Lower leg skin (tissue), 4 donors: ENCODE results near the gene NLK. TPM values are rescaled to one million over a fixed set of nuclear protein-coding genes. Genes with fewer than 3 reads are reported as not detected.
A peak's percentile ranks its signal among the peaks of the same experiment; 100 is the strongest.

Experiments
- DNase-seq, 2 donors: peaks; one replicate each; pipeline ENCODE4 v3.0.0-alpha.2; 2019; ENCODE audit warnings: low spot score in 2 of 2
- H3K4me3 ChIP-seq: fragments of 200-600 bp; sonication (generic); 2 replicates; pipeline ENCODE4 v1.5.1; 2017; ENCODE audit warnings: mild to moderate bottlenecking, low read depth; ENCODE audit not compliant: poor library complexity, severe bottlenecking
- CTCF ChIP-seq, 3 donors: fragments of 450-650 bp; IDR thresholded peaks; one replicate each; pipeline ENCODE4 v1.5.1; 2016; ENCODE audit warnings: antibody characterized with exemption in 3 of 3, mild to moderate bottlenecking in 3 of 3, moderate library complexity in 2 of 3
- POLR2A ChIP-seq, 2 donors: fragments of 450-650 bp; IDR thresholded peaks; one replicate each; pipeline ENCODE4 v1.6.1; 2016 to 2017; ENCODE audit warnings: antibody characterized with exemption in 2 of 2, mild to moderate bottlenecking in 1 of 2, moderate library complexity in 1 of 2
- WGBS, 2 donors: methylation state at CpG; one replicate each; pipeline ENCODE4 v1.1.5; 2018; 5-methylcytosine and 5-hydroxymethylcytosine counted together
- intact Hi-C: fragments of 100-400 bp; cut with DNase I; formaldehyde crosslinking; loops from one replicate; pipeline ENCODE4 v1.15.0; 2023; ENCODE audit warnings: low total_unique reads
- total RNA-seq, 4 donors: library from RNA; depleted of rRNA; stranded (reverse); fragments of >200 nt; gene quantifications; one replicate each; pipeline ENCODE4 v1.1.0, GENCODE V29; 2016

NLK gene
- total RNA-seq, 4 donors from 2014 or later, result 5.9 to 10.8 (median 8.2) TPM

GRCh38 chr17:28216052-28216451 lies 173.6 kb downstream of the NLK start:
- WGBS, 2 donors, result 57 to 70% methylated on average over 3 of the region's 3 CpGs
- intact Hi-C loops, result no loop called here
- DNase-seq, result no peak
- TF ChIP-seq POLR2A (IDR thresholded peaks at IDR 0.05), result no peak
- no peak for TF ChIP-seq CTCF (IDR thresholded peaks at IDR 0.05)
- H3K4me3 ChIP-seq, result no peak overlapping the region

- WGBS, 2 donors, result 0 to 12% methylated on average over 1 of the region's 1 CpG
- TF ChIP-seq CTCF (IDR thresholded peaks at IDR 0.05) (no peak), POLR2A (IDR thresholded peaks at IDR 0.05) (no peak)
- peak in 1 of 2 donors; percentile 23 for DNase-seq
- intact Hi-C loops, result no loop called here
- H3K4me3 ChIP-seq, result no peak overlapping the region
These were observed 174.1 kb downstream of the NLK start for GRCh38 chr17:28216528-28216927.

GRCh38 chr17:28219771-28220170 lies 177.3 kb downstream of the NLK start:
- intact Hi-C loops, result no loop called here
- 88 to 94% methylated on average over 7 of the region's 7 CpGs for WGBS, 2 donors
- peak in 1 of 2 donors; percentile 53 for DNase-seq
- TF ChIP-seq CTCF (IDR thresholded peaks at IDR 0.05), result no peak
- no peak for TF ChIP-seq POLR2A (IDR thresholded peaks at IDR 0.05)
- H3K4me3 ChIP-seq, result no peak overlapping the region

GRCh38 chr17:28221751-28222414 lies 179.4 kb downstream of the NLK start:
- DNase-seq, result no peak
- 83 to 84% methylated on average over 4 of the region's 4 CpGs for WGBS, 2 donors
- intact Hi-C loops, result no loop called here
- H3K4me3 ChIP-seq, result no peak overlapping the region
- TF ChIP-seq POLR2A (IDR thresholded peaks at IDR 0.05), result no peak

- peak in 1 of 2 donors; percentile 58 for DNase-seq
- no peak overlapping the region for H3K4me3 ChIP-seq
- 81 to 86% methylated on average over 3 of the region's 3 CpGs for WGBS, 2 donors
- intact Hi-C loops, result no loop called here
- TF ChIP-seq POLR2A (IDR thresholded peaks at IDR 0.05), result no peak
- no peak for TF ChIP-seq CTCF (IDR thresholded peaks at IDR 0.05)
These were observed 182.8 kb downstream of the NLK start for GRCh38 chr17:28225271-28225670.

- intact Hi-C loops, result no loop called here
- no peak overlapping the region for H3K4me3 ChIP-seq
- peak in 1 of 2 donors; percentile 62 for DNase-seq
- 50 to 60% methylated on average over 1 of the region's 1 CpG for WGBS, 2 donors
- TF ChIP-seq CTCF (IDR thresholded peaks at IDR 0.05) (no peak), POLR2A (IDR thresholded peaks at IDR 0.05) (no peak)
These were observed 183.4 kb downstream of the NLK start for GRCh38 chr17:28225867-28226266.
